ENCODE data around the gene TTLL5. TPM values are rescaled to one million over a fixed set of nuclear protein-coding genes. Genes with fewer than 3 reads are reported as not detected.

The TTLL5 gene
- total and polyA plus RNA-seq, 2 of the 13 experiments (the other 11 are each of a cell fraction or from before 2014, with no cell fraction given), result 11.8 to 18.8 TPM

- no peaks in the 10 kb centered on the region for H3K79me2 ChIP-seq (ENCODE audit: insufficient read depth, low read length)
- in situ Hi-C loops (cut with HindIII; ENCODE audit: extremely low pct_ligation_motif_present, low pct_unique_long_range_greater_than_20kb) (no loop called here), intact Hi-C loops (cut with micrococcal nuclease; ENCODE audit: unreplicated experiment) (no loop called here)
- 94% methylated on average over 4 of the region's 4 CpGs for WGBS (ENCODE audit: low lambda C conversion rate)
- FAIRE-seq (no peak), DNase-seq (ENCODE audit: low spot score) (no peak), ATAC-seq (no peak)
- H3K4me3 ChIP-seq (replicated peaks in 1 of 3; ENCODE audit: insufficient read depth in 1 of 3, low read depth in 2 of 3, low read length in 3 of 3), result no peak overlapping the region
- no peaks in the 10 kb centered on the region for H3K9me3 ChIP-seq (ENCODE audit: low read length)
- H4K20me1 ChIP-seq (ENCODE audit: insufficient read depth, low read length), result no peaks in the 10 kb centered on the region
- H3K27ac ChIP-seq (ENCODE audit: extremely low read length, insufficient read depth, low read length), result no peak overlapping the region
- H3K9ac ChIP-seq (ENCODE audit: insufficient read depth, low read depth, low read length), result no peak overlapping the region
- H3K36me3 ChIP-seq (replicated peaks in 1 of 2; ENCODE audit: control insufficient read depth in 1 of 2, insufficient read depth in 2 of 2, low read length in 2 of 2), result peaks cover 0 to 1% of the 10 kb centered on the region in 2 experiments; a peak in 1 of 5 replicates
- TF ChIP-seq RBM39 (IDR thresholded peaks at IDR 0.05; ENCODE audit: low read depth, low read length, poor library complexity, severe bottlenecking) (no peak), ZNF740 (CRISPR knock-in tag; IDR thresholded peaks at IDR 0.05) (no peak), FOXP4 (CRISPR knock-in tag; IDR thresholded peaks at IDR 0.05) (no peak), KLF6 (CRISPR knock-in tag; IDR thresholded peaks at IDR 0.05) (no peak), SOX13 (IDR thresholded peaks at IDR 0.05) (no peak), SOX13 (CRISPR knock-in tag; conservative IDR thresholded peaks at IDR 0.05 in 1 of 2, IDR thresholded peaks at IDR 0.05 in 1 of 2) (no peak)
- no TSS peak for BruUV-seq (replicated peaks)
- H2AFZ ChIP-seq (ENCODE audit: low read length), result no peak overlapping the region
- H3K27me3 ChIP-seq (ENCODE audit: control insufficient read depth in 1 of 2, insufficient read depth in 2 of 2, low read length in 2 of 2), result no peaks in the 10 kb centered on the region
- ChIA-PET POLR2A (no interaction called here), CTCF (ENCODE audit: low intra/inter-chr PET ratio, low total read pairs) (no interaction called here)
- H3K4me1 ChIP-seq (ENCODE audit: insufficient read depth, low read length), result peaks cover 19% of the 10 kb centered on the region
- no peak overlapping the region for H3K4me2 ChIP-seq (ENCODE audit: low read depth, low read length)
These were observed 45.8 kb upstream of the TTLL5 start for GRCh38 chr14:75615200-75615599.

GRCh38 chr14:75619548-75619947 is 41.5 kb upstream of the TTLL5 start:
- no peaks in the 10 kb centered on the region for H3K27me3 ChIP-seq (ENCODE audit: control insufficient read depth in 1 of 2, insufficient read depth in 2 of 2, low read length in 2 of 2)
- FAIRE-seq, result no peak
- CTCF ChIA-PET (ENCODE audit: low intra/inter-chr PET ratio, low total read pairs), result no interaction called here
- POLR2A ChIA-PET, result interaction anchor here (1.4 kb wide), 1 partner anchor 31 kb away, joined by 4 read pairs; no protein-coding TSS in a partner anchor
- no peak overlapping the region for H3K4me2 ChIP-seq (ENCODE audit: low read depth, low read length)
- H3K4me3 ChIP-seq (replicated peaks in 1 of 3; ENCODE audit: insufficient read depth in 1 of 3, low read depth in 2 of 3, low read length in 3 of 3), result no peak overlapping the region
- H3K27ac ChIP-seq (ENCODE audit: extremely low read length, insufficient read depth, low read length), result no peak overlapping the region
- H3K4me1 ChIP-seq (ENCODE audit: insufficient read depth, low read length), result peaks cover 41% of the 10 kb centered on the region
- in situ Hi-C loops (cut with HindIII; ENCODE audit: extremely low pct_ligation_motif_present, low pct_unique_long_range_greater_than_20kb) (no loop called here), intact Hi-C loops (cut with micrococcal nuclease; ENCODE audit: unreplicated experiment) (no loop called here)
- no peak for DNase-seq (ENCODE audit: low spot score)
- H2AFZ ChIP-seq (ENCODE audit: low read length), result no peak overlapping the region
- H3K36me3 ChIP-seq (replicated peaks in 1 of 2; ENCODE audit: control insufficient read depth in 1 of 2, insufficient read depth in 2 of 2, low read length in 2 of 2), result no peaks in the 10 kb centered on the region
- no peaks in the 10 kb centered on the region for H4K20me1 ChIP-seq (ENCODE audit: insufficient read depth, low read length)
- no peak overlapping the region for H3K9ac ChIP-seq (ENCODE audit: insufficient read depth, low read depth, low read length)
- 93% methylated on average over 1 of the region's 1 CpG for WGBS (ENCODE audit: low lambda C conversion rate)
- no peak for ATAC-seq
- H3K9me3 ChIP-seq (ENCODE audit: low read length), result no peaks in the 10 kb centered on the region
- no TSS peak for BruUV-seq (replicated peaks)
- no peaks in the 10 kb centered on the region for H3K79me2 ChIP-seq (ENCODE audit: insufficient read depth, low read length)
- TF ChIP-seq SAFB2 (CRISPR knock-in tag; IDR thresholded peaks at IDR 0.05; ENCODE audit: borderline replicate concordance, low read depth), result no peak
- no peak for TF ChIP-seq ZNF569 (CRISPR knock-in tag; IDR thresholded peaks at IDR 0.05; ENCODE audit: borderline replicate concordance)
- no peak for TF ChIP-seq ZNF143 (CRISPR knock-in tag; IDR thresholded peaks at IDR 0.05)
- TF ChIP-seq ZNF432 (CRISPR knock-in tag; IDR thresholded peaks at IDR 0.05; ENCODE audit: borderline replicate concordance), result no peak
- TF ChIP-seq ZBTB33 (CRISPR knock-in tag; IDR thresholded peaks at IDR 0.05), result no peak
- TF ChIP-seq ZNF503 (CRISPR knock-in tag; IDR thresholded peaks at IDR 0.05), result no peak
